ENCODE data around the gene SATB2. TPM values are rescaled to one million over a fixed set of nuclear protein-coding genes. Genes with fewer than 3 reads are reported as not detected.
A peak's percentile ranks its signal among the peaks of the same experiment; 100 is the strongest.

The SATB2 gene
- total and polyA plus RNA-seq, 12 donors: 3.4 to 18.3 (median 10.1) TPM

DNA sequence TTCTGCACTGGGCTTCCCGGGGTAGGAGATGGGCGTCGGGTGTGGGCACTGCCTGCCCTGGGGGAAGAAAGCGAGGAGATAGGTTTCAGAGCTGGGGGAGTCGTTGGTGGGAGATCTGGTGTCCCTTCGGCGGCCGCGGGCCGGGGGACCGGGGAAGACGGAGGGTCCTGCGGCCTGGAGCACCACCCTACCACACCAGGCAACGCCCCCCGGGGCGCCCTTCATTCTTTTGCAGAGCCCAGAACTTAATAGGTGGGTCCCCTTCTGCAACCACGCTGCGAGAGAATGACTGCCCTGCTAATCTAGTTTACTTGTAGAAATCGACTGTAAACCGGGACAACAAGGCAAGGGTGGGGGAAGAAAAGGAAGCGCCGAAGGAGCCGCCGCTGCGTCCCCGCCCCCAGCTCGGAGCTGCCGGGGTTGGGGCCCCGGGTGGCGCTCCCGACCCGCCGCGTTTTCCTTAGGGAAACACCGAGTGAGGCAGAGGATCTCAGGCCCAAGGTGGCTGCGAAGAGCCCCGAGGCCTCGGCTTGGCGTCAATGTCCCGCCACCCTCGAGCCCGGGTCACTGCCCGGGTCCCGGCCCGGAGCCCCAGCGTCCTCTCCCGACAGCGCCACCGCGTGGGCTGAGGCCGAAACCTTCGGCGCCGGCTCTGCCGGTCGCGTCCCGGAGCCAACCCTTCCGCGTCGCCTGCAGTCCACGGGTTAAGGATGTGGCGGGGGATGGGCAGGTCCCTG, 5.4 kb upstream of the SATB2 start:
- Histone ChIP-seq H3K9me3 (replicated peaks in 1 of 3) (no peaks in the 10 kb centered on the region), H3K27me3 (peaks cover 72% of the 10 kb centered on the region), H3K36me3 (replicated peaks in 1 of 2) (no peaks in the 10 kb centered on the region), H3K4me1 (replicated peaks in 1 of 2) (peaks cover 6 to 26% of the 10 kb centered on the region in 2 donors), H3K27ac (peak overlapping the region in 1 of 5 donors; percentile 21), H3K4me3 (peak overlapping the region in 2 of 4 donors; percentile 31 to 57)
- 0 to 4% (median 2%) methylated on average over 7 to 63 of the region's 63 CpGs for WGBS, 4 donors
- intact Hi-C loops (cut with DNase I): no loop called here
- TF ChIP-seq POLR2A (IDR thresholded peaks at IDR 0.05): peak in 1 of 2 donors; percentile 22
- TF ChIP-seq, protein P1, sequence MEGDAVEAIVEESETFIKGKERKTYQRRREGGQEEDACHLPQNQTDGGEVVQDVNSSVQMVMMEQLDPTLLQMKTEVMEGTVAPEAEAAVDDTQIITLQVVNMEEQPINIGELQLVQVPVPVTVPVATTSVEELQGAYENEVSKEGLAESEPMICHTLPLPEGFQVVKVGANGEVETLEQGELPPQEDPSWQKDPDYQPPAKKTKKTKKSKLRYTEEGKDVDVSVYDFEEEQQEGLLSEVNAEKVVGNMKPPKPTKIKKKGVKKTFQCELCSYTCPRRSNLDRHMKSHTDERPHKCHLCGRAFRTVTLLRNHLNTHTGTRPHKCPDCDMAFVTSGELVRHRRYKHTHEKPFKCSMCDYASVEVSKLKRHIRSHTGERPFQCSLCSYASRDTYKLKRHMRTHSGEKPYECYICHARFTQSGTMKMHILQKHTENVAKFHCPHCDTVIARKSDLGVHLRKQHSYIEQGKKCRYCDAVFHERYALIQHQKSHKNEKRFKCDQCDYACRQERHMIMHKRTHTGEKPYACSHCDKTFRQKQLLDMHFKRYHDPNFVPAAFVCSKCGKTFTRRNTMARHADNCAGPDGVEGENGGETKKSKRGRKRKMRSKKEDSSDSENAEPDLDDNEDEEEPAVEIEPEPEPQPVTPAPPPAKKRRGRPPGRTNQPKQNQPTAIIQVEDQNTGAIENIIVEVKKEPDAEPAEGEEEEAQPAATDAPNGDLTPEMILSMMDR (IDR thresholded peaks at IDR 0.05): peak; percentile 58 to 83 (median 70)
- DNase-seq: peak; percentile 71 to 85 (median 79)

DNA sequence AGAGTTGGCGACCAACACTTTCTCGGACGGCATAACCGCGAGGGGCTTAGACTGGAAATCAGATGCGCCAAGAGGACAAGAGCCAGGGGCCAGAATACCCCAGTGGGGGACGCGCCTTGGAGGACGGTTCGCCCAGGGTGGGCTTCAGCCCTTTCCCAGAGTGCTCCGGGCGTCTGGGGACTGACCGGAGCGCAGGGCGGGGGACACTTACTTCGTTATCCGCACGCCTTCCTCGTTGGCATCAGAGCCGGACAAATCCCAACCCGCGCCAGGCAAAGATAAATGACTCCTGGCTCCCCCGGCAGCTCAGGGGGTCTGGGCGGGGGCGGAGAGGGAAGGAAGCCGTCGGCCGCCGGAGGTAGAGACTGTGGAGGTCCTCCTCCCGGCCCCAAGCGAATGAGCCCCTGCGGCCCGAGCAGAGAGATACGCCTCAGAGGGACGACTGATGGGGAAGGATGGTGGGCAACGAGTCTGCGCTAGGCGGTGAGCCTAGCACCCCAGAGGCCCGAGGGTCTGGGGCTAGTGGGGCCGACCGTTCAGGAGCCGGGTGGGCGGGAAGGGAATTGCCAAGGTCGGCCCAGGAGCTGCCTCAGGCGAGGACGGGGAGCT, 4.7 kb upstream of the SATB2 start:
- DNase-seq: no peak
- TF ChIP-seq, protein P1 (IDR thresholded peaks at IDR 0.05): no peak
- Histone ChIP-seq H3K4me1 (replicated peaks in 1 of 2) (peaks cover 8 to 29% of the 10 kb centered on the region in 2 donors), H3K27ac (no peak overlapping the region), H3K4me3 (peak overlapping the region in 2 of 4 donors; percentile 31 to 57), H3K27me3 (peaks cover 66% of the 10 kb centered on the region), H3K36me3 (replicated peaks in 1 of 2) (no peaks in the 10 kb centered on the region), H3K9me3 (replicated peaks in 1 of 3) (no peaks in the 10 kb centered on the region)
- 11 to 23% (median 12%) methylated on average over 21 to 46 of the region's 46 CpGs for WGBS, 4 donors
- intact Hi-C loops (cut with DNase I): no loop called here

DNA sequence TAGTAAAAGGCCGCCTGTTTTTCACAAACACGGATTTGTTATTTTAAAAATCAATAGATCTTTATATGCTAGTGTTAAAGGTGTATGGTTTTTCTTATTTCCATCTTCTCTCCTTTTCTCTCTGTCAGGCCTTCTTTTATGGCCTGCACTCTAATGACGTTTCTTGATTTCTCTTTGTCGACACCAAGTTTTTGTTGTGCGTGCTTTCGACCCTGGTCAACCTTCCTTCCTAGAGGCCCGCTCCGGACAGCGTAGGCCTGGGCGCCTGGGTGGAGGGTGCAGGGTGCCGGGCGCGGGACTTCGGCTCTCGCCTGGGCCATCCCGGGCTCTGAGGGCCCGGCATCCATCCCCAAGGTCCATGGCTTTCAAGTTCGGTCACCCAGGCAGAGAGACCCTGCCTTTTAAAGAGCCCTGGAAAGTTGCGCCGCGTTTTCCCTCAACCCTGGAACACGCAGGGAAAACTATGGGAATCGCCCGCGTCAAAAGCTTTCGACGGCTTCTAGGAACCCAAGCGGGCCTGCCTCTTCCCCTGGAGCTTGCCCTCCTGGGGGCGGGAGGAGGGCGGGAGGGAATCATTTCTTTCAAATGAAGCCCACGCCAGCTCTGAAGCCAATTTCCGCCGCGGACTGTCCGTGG, 4.1 kb upstream of the SATB2 start:
- intact Hi-C loops (cut with DNase I): no loop called here
- Histone ChIP-seq H3K27ac (no peak overlapping the region), H3K36me3 (replicated peaks in 1 of 2) (no peaks in the 10 kb centered on the region), H3K9me3 (replicated peaks in 1 of 3) (no peaks in the 10 kb centered on the region), H3K27me3 (peaks cover 60% of the 10 kb centered on the region), H3K4me1 (replicated peaks in 1 of 2) (peaks cover 15 to 36% of the 10 kb centered on the region in 2 donors), H3K4me3 (no peak overlapping the region)
- WGBS, 4 donors: 30 to 55% (median 35%) methylated on average over 23 to 35 of the region's 35 CpGs
- no peak for TF ChIP-seq POLR2A (IDR thresholded peaks at IDR 0.05)
- TF ChIP-seq, protein P1 (IDR thresholded peaks at IDR 0.05): no peak
- DNase-seq: no peak
